Epidermal melanocyte (primary cell): Measurements from ENCODE around the gene ADTRP.
"Not testable (repeated sequence)": the region's sequence is repeated elsewhere in the genome, so short reads cannot be mapped to it uniquely, and the experiment has no call there.

Experiments
- DNase-seq: peaks from one replicate; pipeline ENCODE4 v3.0.0; 2011; ENCODE audit warnings: low spot score; ENCODE audit not compliant: insufficient read length

ADTRP gene

GRCh38 chr6:11803591-11803971, 25.0 kb upstream of the ADTRP start:
- DNase-seq, result no peak

DNA sequence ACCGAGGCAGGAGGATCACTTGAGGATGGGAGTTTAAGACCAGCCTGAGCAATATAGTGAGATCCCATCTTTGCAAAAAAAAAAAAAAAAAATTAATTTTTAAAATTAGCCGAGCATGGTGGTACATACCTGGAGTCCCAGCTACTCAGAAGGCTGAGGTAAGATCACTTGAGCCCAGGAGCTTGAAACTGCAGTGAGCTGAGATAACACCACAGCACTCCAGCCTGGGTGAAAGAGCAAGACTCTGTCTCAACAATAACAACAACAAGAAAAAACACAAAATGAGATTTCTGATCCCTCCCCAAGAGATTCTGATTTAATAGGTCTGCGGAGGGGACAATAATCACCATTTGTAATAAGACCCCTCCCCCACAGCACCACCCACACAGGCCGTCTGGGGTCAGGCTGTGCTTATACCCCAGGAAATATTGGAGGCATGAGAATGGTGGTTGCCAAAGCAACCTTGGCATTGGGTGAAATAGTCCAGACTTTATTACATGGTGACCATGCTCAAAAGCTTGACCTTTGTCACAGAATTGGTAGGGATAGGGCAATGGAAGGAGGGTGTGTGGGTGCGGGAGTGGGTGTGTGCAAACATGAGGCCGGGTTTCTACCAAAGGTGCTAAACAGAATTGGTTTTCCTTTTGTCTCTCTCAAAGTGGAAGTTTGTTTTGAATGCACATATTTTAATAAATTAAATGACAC, 24.4 kb upstream of the ADTRP start:
- no peak for DNase-seq

- not testable (repeated sequence) for DNase-seq
Observed at GRCh38 chr6:11800531-11800930, 21.9 kb upstream of the ADTRP start.

GRCh38 chr6:11798538-11798937, 19.9 kb upstream of the ADTRP start:
- DNase-seq, result no peak

- DNase-seq, result peak; percentile 54
Observed at GRCh38 chr6:11798096-11798495, 19.5 kb upstream of the ADTRP start.

DNA sequence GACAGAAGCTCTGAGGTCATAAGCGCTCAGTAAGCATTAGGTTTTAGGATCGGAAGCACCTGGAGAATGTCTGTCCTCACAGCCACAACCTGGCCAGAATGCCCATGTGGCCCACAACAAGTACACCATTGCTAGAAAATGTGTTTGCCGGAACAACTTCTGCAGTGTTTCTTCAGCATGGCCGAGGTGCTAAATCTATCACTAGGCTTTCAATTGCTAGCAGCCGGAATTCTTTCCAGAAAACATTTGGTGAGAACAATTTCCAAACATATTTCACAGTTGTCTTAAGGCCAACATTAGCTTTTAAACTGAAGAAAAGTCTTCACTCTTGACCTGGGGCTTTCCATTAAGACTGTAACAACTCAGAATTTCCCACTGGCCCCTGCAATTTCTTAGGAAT, 18.2 kb upstream of the ADTRP start:
- no peak for DNase-seq

- no peak for DNase-seq
Observed at GRCh38 chr6:11795403-11795802, 16.8 kb upstream of the ADTRP start.

DNA sequence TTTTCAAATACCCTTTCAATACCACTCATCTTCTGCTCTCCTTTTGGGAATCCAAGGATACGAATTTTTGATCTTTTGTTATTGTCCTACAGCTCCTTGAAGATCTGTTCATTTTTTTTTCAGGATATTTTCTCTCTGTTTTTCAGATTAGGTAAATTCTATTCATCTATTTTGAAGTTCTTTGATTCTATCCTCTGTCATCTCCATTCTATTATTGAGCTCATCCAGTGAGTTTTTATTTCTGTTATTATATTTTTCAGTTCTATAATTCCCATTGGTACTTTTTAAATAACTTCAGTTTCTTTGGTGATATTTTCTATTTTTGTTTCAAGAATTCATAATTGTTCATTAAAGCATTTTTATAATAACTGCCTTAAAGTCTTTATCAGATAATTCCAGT, 14.7 kb upstream of the ADTRP start:
- DNase-seq, result no peak

DNA sequence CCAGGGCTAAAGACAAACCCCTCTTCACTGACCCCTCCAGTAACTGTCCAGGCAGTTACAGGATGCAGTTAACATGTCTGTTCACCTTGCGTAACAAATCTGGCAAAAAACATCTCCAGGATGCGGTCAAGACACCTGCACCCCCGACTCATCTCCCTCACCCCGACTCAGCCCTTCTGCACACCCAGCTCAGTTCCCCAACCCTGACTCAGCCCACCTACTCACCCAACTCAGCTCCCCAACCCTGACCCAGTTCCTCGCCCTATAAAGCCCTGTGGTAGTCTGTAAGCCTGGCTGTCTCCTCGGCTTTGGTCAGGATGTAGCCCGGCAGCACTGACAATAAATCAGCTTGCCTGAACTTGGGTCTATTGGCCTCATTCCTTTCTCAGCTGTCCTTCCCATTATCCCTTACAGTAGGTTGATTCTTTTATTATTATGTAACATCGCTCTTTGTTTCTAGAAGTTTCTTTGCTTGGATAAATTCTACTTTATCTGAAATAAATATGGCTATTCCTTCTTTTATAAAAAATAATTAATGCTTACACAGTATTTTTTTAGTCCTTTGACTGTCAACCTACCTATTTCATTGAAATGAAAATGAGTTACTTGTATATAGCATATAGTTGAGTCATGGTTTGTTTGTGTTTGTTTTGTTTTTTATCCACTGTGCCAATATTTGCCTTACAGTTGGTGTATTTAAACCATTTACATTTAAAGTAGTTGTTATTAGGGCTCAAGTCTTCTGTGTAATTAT, 12.9 kb upstream of the ADTRP start:
- no peak for DNase-seq

- no peak for DNase-seq
Observed at GRCh38 chr6:11789744-11790143, 11.1 kb upstream of the ADTRP start.

GRCh38 chr6:11788043-11788442, 9.4 kb upstream of the ADTRP start:
- no peak for DNase-seq

DNA sequence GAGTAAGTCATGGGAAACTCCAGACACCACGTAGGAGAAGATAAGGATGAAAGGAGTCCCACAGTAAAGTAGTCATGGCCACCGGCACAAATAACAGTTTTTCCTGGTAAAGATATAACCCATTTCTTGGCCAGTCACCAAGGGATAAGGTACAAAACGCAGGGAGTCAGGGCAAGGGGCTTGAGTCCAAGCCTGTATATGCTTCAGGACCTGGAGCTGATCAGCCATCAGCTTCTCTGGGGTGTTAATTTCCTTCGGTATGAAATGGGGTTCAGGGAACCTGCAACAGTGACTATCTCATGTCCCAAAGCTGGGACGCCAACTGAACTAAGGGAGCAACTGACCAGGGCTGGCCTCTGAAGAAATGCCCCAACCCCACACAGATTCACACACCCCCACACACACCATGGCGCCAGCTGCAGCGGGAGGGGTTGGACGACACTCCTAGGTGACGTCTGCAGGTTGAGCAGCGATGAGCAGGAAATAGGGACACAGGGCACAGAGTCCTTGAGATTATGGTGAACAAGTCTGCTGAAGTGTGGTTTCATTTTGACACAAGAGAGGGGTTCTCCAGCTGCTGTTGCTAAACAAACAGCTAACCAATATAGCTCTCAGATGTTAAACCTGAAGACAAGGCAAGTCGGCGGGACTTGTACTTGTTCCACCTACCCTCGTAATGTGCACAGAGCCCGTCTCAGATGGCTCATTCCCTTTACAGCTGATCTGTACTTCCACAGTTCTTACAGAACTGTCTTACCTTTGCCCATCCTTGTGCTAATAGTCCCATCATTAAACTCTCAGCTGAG, 7.4 kb upstream of the ADTRP start:
- DNase-seq, result no peak

GRCh38 chr6:11785415-11785773, 6.8 kb upstream of the ADTRP start:
- DNase-seq, result no peak

DNA sequence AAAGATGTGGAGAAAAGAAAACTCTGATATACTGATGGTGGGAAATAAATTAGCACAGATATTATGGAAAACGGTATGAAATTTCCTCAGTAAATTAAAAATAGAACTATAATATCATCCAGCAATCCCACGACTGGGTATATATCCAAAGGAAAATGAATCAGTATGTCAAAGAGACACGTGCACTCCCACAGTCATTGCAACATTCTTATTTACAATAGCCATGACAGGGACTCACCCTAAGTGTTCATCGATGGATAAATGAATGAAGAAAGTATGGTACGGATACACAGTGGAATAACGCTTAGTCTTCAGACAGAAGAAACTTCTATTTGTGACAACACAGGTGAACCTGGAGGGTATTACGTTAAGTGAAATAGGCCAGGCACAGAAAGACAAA, 5.7 kb upstream of the ADTRP start:
- DNase-seq, result no peak

DNA sequence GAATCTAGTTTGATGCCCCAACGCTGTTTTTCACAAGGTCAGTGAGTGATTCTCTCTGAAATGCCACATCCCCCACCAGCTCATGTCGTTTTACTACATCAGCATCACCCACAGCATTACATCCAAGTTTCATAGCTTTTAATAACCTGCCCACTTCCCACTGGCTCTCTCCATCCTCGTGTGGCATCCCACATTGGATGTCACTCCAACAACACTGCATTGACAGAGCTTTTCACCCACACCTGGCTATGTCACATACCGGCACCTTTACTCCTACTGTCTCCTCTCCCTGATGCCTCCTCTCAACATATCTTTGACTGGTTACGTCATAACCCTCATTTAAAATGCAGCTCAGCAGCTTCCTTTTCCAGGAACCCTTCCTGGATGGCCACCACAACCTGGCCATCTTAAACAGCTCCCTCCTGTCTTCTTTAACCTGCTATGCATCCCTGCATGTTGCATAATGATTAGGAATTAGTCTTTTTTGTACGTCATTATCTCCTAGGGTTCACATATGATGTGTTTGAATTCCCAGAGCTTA, 5.0 kb upstream of the ADTRP start:
- DNase-seq, result no peak

DNA sequence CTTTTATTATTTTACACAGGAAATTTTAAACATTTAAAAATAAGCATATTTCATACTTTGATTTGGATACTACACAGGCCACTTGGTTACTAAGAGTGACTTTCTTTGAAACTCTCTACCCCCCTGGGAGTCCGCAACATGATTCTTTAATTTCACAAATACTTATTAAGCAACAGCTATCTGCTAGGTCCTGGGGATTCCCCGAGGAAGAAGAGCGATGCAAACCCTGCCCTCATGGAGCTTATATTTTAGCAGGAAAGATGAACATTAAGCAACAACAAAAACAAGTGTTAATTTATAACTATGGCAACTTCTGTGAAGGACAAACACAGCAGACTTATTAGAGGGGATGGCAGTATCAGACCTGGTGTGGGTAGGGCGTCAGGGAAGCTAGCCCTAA, 3.9 kb upstream of the ADTRP start:
- DNase-seq, result no peak

GRCh38 chr6:11780097-11780428, 1.5 kb upstream of the ADTRP start:
- no peak for DNase-seq

- no peak for DNase-seq
Observed at GRCh38 chr6:11779329-11780096, 910 bp upstream of the ADTRP start.

DNA sequence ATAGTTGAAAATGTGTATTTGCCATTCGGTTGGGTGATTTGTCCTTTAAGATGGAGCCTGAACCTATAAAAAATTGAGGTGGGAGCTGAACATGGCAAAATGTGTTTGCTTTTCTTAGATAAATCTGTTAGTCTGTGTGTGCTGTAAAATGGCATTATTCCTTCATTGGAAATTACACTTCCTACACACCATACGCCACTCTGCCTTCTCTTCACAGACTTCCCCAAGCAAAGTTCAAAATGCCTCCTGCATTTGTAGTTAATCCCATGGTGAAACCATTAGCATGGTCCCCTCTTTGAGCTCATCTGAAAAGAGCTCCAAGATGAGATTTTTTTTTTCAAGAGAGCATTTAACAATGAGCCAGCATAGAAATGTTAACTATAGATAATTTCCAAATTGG, 567 bp downstream of the ADTRP start:
- DNase-seq, result no peak

- DNase-seq, result no peak
Observed at GRCh38 chr6:11775791-11776409, 2.7 kb downstream of the ADTRP start.

GRCh38 chr6:11774426-11774825, 4.2 kb downstream of the ADTRP start:
- no peak for DNase-seq
